ENCODE data around the gene LRCOL1. TPM values are rescaled to one million over a fixed set of nuclear protein-coding genes. Genes with fewer than 3 reads are reported as not detected.
A peak's percentile ranks its signal among the peaks of the same experiment; 100 is the strongest.

LRCOL1 gene
- total and polyA plus RNA-seq, 3 donors from 2014 or later: 0.81 to 1.6 TPM; not detected in 1

- intact Hi-C loops (cut with DNase I; ENCODE audit: low total_unique reads): no loop called here
- WGBS, 2 donors: 95 to 100% methylated on average over 7 to 39 of the region's 39 CpGs
- no peaks in the 10 kb centered on the region for H3K36me3 ChIP-seq (ENCODE audit: low read depth, missing control alignments)
Observed at GRCh38 chr12:132574271-132574996, 35.9 kb downstream of the LRCOL1 start.

GRCh38 chr12:132572801-132573760 lies 37.3 kb downstream of the LRCOL1 start:
- TF ChIP-seq POLR2A (IDR thresholded peaks at IDR 0.05) (no peak), CTCF (IDR thresholded peaks at IDR 0.05) (no peak)
- Histone ChIP-seq H3K4me1 (peaks cover 7% of the 10 kb centered on the region), H3K9me3 (no peaks in the 10 kb centered on the region), H3K4me3 (no peak overlapping the region), H3K27ac (peak overlapping the region in 1 of 2 donors; percentile 17), H3K27me3 (no peaks in the 10 kb centered on the region), H3K36me3 (ENCODE audit: low read depth, missing control alignments) (no peaks in the 10 kb centered on the region)
- intact Hi-C loops (cut with DNase I; ENCODE audit: low total_unique reads): no loop called here
- DNase-seq: peak; percentile 50
- WGBS, 2 donors: 71 to 78% methylated on average over 16 to 34 of the region's 36 CpGs

More at GRCh38 chr12:132574271-132574996, 35.9 kb downstream of the LRCOL1 start:
- Histone ChIP-seq H3K27me3 (no peaks in the 10 kb centered on the region), H3K4me1 (peaks cover 7% of the 10 kb centered on the region), H3K9me3 (no peaks in the 10 kb centered on the region), H3K4me3 (no peak overlapping the region), H3K27ac (no peak overlapping the region)
- no peak for TF ChIP-seq CTCF (IDR thresholded peaks at IDR 0.05)
- TF ChIP-seq POLR2A (IDR thresholded peaks at IDR 0.05): no peak
- no peak for DNase-seq

- peak overlapping the region in 1 of 2 donors; percentile 17 for H3K27ac ChIP-seq
- H3K36me3 ChIP-seq (ENCODE audit: low read depth, missing control alignments): no peaks in the 10 kb centered on the region
- H3K4me1 ChIP-seq: peaks cover 7% of the 10 kb centered on the region
- intact Hi-C loops (cut with DNase I; ENCODE audit: low total_unique reads): no loop called here
- no peak for DNase-seq
- no peaks in the 10 kb centered on the region for H3K9me3 ChIP-seq
- H3K27me3 ChIP-seq: no peaks in the 10 kb centered on the region
- WGBS, 2 donors: 84 to 94% methylated on average over 7 to 26 of the region's 26 CpGs
- H3K4me3 ChIP-seq: no peak overlapping the region
- no peak for TF ChIP-seq CTCF (IDR thresholded peaks at IDR 0.05)
- no peak for TF ChIP-seq POLR2A (IDR thresholded peaks at IDR 0.05)
Observed at GRCh38 chr12:132572106-132572505, 38.3 kb downstream of the LRCOL1 start.

- TF ChIP-seq CTCF (IDR thresholded peaks at IDR 0.05): no peak
- no peak for TF ChIP-seq POLR2A (IDR thresholded peaks at IDR 0.05)
- H3K36me3 ChIP-seq (ENCODE audit: low read depth, missing control alignments): no peaks in the 10 kb centered on the region
- DNase-seq: no peak
- H3K27me3 ChIP-seq: no peaks in the 10 kb centered on the region
- H3K4me3 ChIP-seq: no peak overlapping the region
- peaks cover 7% of the 10 kb centered on the region for H3K4me1 ChIP-seq
- intact Hi-C loops (cut with DNase I; ENCODE audit: low total_unique reads): no loop called here
- H3K27ac ChIP-seq: no peak overlapping the region
- WGBS, 2 donors: 89% methylated on average over 20 of the region's 20 CpGs; no CpG with 5 or more reads in 1 of the 2 donors
- no peaks in the 10 kb centered on the region for H3K9me3 ChIP-seq
Observed at GRCh38 chr12:132571598-132571997, 38.8 kb downstream of the LRCOL1 start.
